ENCODE measurements around the gene C17orf114.

C17orf114 gene

DNA sequence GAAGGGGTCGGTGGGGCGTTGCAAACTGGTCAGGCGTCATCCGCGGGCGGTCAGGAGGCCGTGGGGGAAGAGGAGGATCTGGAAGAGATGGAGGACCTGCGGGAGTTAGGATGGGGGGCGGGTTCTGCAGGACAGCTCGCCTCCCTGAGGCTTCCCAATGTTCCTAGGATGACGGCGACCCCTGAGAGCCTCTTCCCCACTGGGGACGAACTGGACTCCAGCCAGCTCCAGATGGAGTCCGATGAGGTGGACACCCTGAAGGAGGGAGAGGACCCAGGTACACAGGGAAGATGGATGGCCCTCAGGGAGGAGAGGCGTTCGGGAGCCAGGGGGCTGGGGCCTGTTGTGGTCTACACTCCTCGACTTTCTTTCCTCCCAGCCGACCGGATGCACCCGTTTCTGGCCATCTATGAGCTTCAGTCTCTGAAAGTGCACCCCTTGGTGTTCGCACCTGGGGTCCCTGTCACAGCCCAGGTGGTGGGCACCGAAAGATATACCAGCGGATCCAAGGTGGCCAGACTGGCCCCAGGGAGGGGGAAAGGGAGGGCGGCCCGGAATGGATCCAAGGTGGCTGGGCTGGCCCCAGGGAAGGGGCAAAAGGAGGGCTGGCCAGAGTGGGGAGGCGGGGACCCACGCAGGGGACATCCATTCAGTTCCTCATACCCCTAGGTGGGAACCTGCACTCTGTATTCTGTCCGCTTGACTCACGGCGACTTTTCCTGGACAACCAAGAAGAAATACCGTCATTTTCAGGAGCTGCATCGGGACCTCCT is 5.7 kb upstream of the C17orf114 start:
- DNase-seq (ENCODE audit: low read depth, low spot score), result no peak
- H3K4me1 ChIP-seq (ENCODE audit: insufficient read depth, insufficient read length), result peaks cover 4% of the 10 kb centered on the region
- peaks cover 27% of the 10 kb centered on the region for H3K36me3 ChIP-seq (ENCODE audit: insufficient read depth, insufficient read length, low read length)
- no peak for TF ChIP-seq ZNF274 (IDR thresholded peaks at IDR 0.05; ENCODE audit: low read depth, low read length)
- no peak for TF ChIP-seq YY1 (IDR thresholded peaks at IDR 0.05; ENCODE audit: insufficient read depth, insufficient read length)
- no peak for TF ChIP-seq SUZ12 (IDR thresholded peaks at IDR 0.05; ENCODE audit: extremely low read depth, insufficient read depth, insufficient read length)
- peak overlapping the region; percentile 77 for H3K9ac ChIP-seq (ENCODE audit: insufficient read length, low read depth)
- H3K27me3 ChIP-seq (ENCODE audit: insufficient read depth, insufficient read length), result no peaks in the 10 kb centered on the region
- H3K9me3 ChIP-seq (ENCODE audit: insufficient read depth, low read length), result no peaks in the 10 kb centered on the region
- H3K4me3 ChIP-seq (ENCODE audit: insufficient read length, low read depth), result peak overlapping the region; percentile 61

DNA sequence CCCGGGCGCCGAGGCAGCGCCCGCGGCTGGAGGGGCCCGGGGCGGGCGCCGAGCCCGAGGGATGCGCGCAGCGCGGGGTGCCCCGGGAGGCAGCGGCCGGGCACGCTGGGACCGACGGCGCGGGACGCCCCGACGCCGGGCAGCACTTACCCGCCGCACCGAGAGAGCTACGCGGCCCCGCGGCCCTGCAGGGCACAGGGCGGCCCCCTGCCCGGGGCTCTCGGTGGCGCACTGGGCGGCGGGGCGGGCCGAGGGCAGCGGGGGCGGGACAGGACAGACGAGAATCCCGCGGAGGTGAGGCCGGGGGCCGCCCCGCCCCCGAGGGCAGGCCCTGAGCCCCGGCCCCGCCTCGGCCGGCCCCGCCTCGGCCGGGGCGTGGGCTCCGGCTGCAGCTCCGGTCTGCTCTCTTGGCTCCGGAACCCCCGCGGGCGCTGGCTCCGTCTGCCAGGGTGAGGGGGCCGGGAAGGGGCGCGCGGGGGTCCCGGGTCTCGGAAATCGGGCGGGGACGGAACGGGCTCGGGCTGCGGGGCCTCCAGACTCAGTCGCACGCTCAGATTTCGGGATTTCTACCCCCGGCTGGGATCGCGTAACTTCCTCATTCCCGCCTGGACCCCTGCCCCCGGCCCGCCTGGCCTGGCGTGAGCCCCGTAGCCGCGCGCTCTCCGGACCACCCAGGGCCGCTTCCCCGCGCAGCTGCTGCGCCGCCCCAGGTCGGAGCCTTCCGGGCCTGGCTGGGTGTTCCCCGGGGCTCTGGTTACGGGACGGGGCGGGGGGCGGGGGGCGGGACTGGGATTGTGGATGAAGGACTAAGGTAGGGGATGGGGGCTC is 4.9 kb upstream of the C17orf114 start, which contains the start of gene PLD2:
Gene PLD2, plus strand, starts transcription at position 376 of the 828 bp plus-strand sequence. CDS start 621 bp downstream, outside the sequence.
- Histone ChIP-seq H3K27me3 (ENCODE audit: insufficient read depth, insufficient read length) (no peaks in the 10 kb centered on the region), H3K36me3 (ENCODE audit: insufficient read depth, insufficient read length, low read length) (peaks cover 27% of the 10 kb centered on the region), H3K4me3 (ENCODE audit: insufficient read length, low read depth) (peak within 1 kb of the TSS; percentile 64), H3K9ac (ENCODE audit: insufficient read length, low read depth) (peak within 1 kb of the TSS; percentile 77), H3K9me3 (ENCODE audit: insufficient read depth, low read length) (no peaks in the 10 kb centered on the region), H3K4me1 (ENCODE audit: insufficient read depth, insufficient read length) (peaks cover 4% of the 10 kb centered on the region)
- TF ChIP-seq SUZ12 (IDR thresholded peaks at IDR 0.05; ENCODE audit: extremely low read depth, insufficient read depth, insufficient read length) (no peak), YY1 (IDR thresholded peaks at IDR 0.05; ENCODE audit: insufficient read depth, insufficient read length) (no peak), ZNF274 (IDR thresholded peaks at IDR 0.05; ENCODE audit: low read depth, low read length) (no peak)
- DNase-seq (ENCODE audit: low read depth, low spot score), result peak; percentile 36

DNA sequence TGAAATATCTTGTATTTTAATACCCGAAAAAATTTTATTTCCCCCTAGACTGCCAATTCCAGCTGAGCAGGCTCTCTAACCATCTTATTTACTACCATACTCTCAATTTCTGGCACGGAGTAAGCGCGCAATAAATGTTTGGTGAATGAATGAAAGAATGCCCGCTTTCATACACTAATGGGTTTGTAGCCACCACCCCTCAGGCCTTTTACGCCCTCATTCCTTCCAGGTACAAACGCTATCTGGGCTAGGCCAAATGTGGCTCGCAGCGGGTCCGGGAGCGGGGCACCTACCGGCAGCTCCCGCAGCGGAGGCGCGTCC is 4.3 kb upstream of the C17orf114 start:
- peak overlapping the region; percentile 64 for H3K4me3 ChIP-seq (ENCODE audit: insufficient read length, low read depth)
- H3K9me3 ChIP-seq (ENCODE audit: insufficient read depth, low read length), result no peaks in the 10 kb centered on the region
- H3K36me3 ChIP-seq (ENCODE audit: insufficient read depth, insufficient read length, low read length), result peaks cover 25% of the 10 kb centered on the region
- H3K9ac ChIP-seq (ENCODE audit: insufficient read length, low read depth), result peak overlapping the region; percentile 72
- DNase-seq (ENCODE audit: low read depth, low spot score), result no peak
- TF ChIP-seq YY1 (IDR thresholded peaks at IDR 0.05; ENCODE audit: insufficient read depth, insufficient read length) (no peak), SUZ12 (IDR thresholded peaks at IDR 0.05; ENCODE audit: extremely low read depth, insufficient read depth, insufficient read length) (no peak), ZNF274 (IDR thresholded peaks at IDR 0.05; ENCODE audit: low read depth, low read length) (no peak)
- H3K4me1 ChIP-seq (ENCODE audit: insufficient read depth, insufficient read length), result peaks cover 4% of the 10 kb centered on the region
- H3K27me3 ChIP-seq (ENCODE audit: insufficient read depth, insufficient read length), result no peaks in the 10 kb centered on the region

DNA sequence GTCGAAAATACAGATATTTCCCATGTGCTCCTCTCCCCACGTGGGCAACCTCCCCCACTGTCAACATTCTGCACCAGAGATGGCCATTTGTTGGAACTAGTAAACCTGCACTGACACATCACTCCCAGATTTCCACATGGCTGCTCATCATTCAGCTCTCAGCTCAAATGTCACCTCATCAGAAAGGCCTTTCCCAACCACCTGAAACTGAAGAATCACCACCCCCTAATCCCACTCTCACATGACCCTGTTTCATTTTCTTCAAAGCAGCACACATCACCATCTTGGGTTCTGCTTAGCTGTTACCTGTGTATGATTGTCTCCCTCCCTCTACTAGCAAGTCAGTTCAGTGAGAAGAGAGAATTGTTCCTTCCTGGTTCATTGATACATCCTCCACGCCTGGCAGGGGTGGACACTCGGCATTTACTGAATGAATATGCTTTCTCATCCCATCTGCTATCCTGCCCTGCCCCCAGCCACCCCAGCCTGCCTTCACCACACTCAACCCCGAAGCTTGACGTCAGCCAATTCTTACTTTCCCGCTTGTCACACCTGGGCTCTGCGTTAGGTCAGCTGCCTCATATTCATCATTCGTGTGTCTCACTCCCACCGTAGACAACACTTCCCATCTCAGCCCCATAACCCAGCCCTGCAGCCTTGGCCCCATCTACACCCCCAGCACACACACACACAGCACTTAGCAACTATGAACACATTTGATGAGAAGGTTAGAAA is 1.5 kb downstream of the C17orf114 start:
- Histone ChIP-seq H3K36me3 (ENCODE audit: insufficient read depth, insufficient read length, low read length) (peaks cover 25% of the 10 kb centered on the region), H3K27me3 (ENCODE audit: insufficient read depth, insufficient read length) (no peaks in the 10 kb centered on the region), H3K4me1 (ENCODE audit: insufficient read depth, insufficient read length) (peaks cover 3% of the 10 kb centered on the region), H3K9ac (ENCODE audit: insufficient read length, low read depth) (no peak overlapping the region), H3K4me3 (ENCODE audit: insufficient read length, low read depth) (no peak overlapping the region), H3K9me3 (ENCODE audit: insufficient read depth, low read length) (no peaks in the 10 kb centered on the region)
- no peak for DNase-seq (ENCODE audit: low read depth, low spot score)
- TF ChIP-seq SUZ12 (IDR thresholded peaks at IDR 0.05; ENCODE audit: extremely low read depth, insufficient read depth, insufficient read length) (no peak), ZNF274 (IDR thresholded peaks at IDR 0.05; ENCODE audit: low read depth, low read length) (no peak), YY1 (IDR thresholded peaks at IDR 0.05; ENCODE audit: insufficient read depth, insufficient read length) (no peak)

DNA sequence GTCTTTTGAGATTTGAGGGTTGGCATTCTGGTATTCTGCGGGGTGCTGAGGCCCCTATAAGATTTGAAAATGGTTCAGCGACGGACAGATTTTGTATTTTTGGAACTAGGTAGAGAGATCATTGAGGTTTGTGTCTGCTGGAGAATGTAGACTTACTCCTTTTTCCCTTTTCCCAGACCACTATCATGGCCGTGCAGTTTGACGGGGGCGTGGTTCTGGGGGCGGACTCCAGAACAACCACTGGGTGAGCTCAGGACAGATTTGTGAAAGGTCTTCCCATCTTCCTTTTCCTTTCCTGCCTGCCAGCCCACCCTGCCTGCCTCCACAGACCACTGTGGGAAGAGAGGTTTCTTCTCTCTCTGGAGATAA is 5.6 kb downstream of the C17orf114 start:
- Histone ChIP-seq H3K9ac (ENCODE audit: insufficient read length, low read depth) (peak overlapping the region; percentile 95), H3K4me1 (ENCODE audit: insufficient read depth, insufficient read length) (peaks cover 3% of the 10 kb centered on the region), H3K9me3 (ENCODE audit: insufficient read depth, low read length) (no peaks in the 10 kb centered on the region), H3K36me3 (ENCODE audit: insufficient read depth, insufficient read length, low read length) (peaks cover 25% of the 10 kb centered on the region), H3K27me3 (ENCODE audit: insufficient read depth, insufficient read length) (no peaks in the 10 kb centered on the region), H3K4me3 (ENCODE audit: insufficient read length, low read depth) (peak overlapping the region; percentile 92)
- no peak for DNase-seq (ENCODE audit: low read depth, low spot score)
- TF ChIP-seq SUZ12 (IDR thresholded peaks at IDR 0.05; ENCODE audit: extremely low read depth, insufficient read depth, insufficient read length) (no peak), YY1 (IDR thresholded peaks at IDR 0.05; ENCODE audit: insufficient read depth, insufficient read length) (no peak), ZNF274 (IDR thresholded peaks at IDR 0.05; ENCODE audit: low read depth, low read length) (no peak)

DNA sequence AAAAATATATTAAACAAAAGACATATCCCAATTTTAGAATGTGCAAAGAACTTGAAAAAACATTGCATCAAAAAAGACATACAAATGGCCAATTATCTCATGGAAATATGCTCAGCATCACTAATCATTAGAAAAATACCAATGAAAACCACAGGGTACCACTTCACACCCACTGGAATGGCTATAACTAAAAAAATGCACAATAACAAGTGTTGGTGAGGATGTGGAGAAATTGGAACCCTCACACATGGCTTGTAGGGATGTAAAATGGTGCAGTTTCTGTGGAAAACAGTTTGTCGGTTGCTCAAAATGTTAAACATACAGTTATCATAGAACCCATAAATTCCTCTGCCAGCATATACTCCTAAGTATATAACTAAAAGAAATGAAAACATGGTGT is 7.0 kb downstream of the C17orf114 start:
- Histone ChIP-seq H3K4me3 (ENCODE audit: insufficient read length, low read depth) (no peak overlapping the region), H3K9ac (ENCODE audit: insufficient read length, low read depth) (no peak overlapping the region), H3K27me3 (ENCODE audit: insufficient read depth, insufficient read length) (peaks cover 10% of the 10 kb centered on the region), H3K4me1 (ENCODE audit: insufficient read depth, insufficient read length) (peaks cover 3% of the 10 kb centered on the region), H3K36me3 (ENCODE audit: insufficient read depth, insufficient read length, low read length) (peaks cover 25% of the 10 kb centered on the region), H3K9me3 (ENCODE audit: insufficient read depth, low read length) (no peaks in the 10 kb centered on the region)
- TF ChIP-seq YY1 (IDR thresholded peaks at IDR 0.05; ENCODE audit: insufficient read depth, insufficient read length) (no peak), SUZ12 (IDR thresholded peaks at IDR 0.05; ENCODE audit: extremely low read depth, insufficient read depth, insufficient read length) (no peak), ZNF274 (IDR thresholded peaks at IDR 0.05; ENCODE audit: low read depth, low read length) (no peak)
- DNase-seq (ENCODE audit: low read depth, low spot score), result no peak

Measured in NT2/D1 (cell line).